Sigmoid colon (tissue), 7 donors: ENCODE results near the gene RPP40. TPM values are rescaled to one million over a fixed set of nuclear protein-coding genes. Genes with fewer than 3 reads are reported as not detected.
A peak's percentile ranks its signal among the peaks of the same experiment; 100 is the strongest.

Experiments used
- DNase-seq: peaks from one replicate; pipeline ENCODE4 v3.0.0-alpha.2; 2019
- H3K27ac ChIP-seq, 4 donors: fragments of 200-600 bp; sonication (generic); one replicate each; pipeline ENCODE4 v1.5.1; 2016 to 2019; ENCODE audit warnings: mild to moderate bottlenecking in 1 of 4
- H3K27me3 ChIP-seq, 3 donors: fragments of 200-600 bp; sonication (generic); one replicate each; pipeline ENCODE4 v1.5.1; 2019; ENCODE audit warnings: mild to moderate bottlenecking in 1 of 3
- H3K36me3 ChIP-seq, 4 donors: fragments of 200-600 bp; sonication (generic); one replicate each; pipeline ENCODE4 v1.5.1; 2016 to 2019
- H3K4me1 ChIP-seq, 4 donors: fragments of 200-600 bp; sonication (generic); one replicate each; pipeline ENCODE4 v1.5.1; 2017 to 2019
- H3K4me3 ChIP-seq, 4 donors: fragments of 200-600 bp; sonication (generic); one replicate each; pipeline ENCODE4 v1.5.1; 2017 to 2019; ENCODE audit warnings: mild to moderate bottlenecking in 2 of 4, moderate library complexity in 1 of 4
- H3K9me3 ChIP-seq, 4 donors: fragments of 200-600 bp in 3 of 4; sonication (generic) in 3 of 4; one replicate each; pipeline versions ENCODE4 v1.5.1 to v1.6.1; 2013 to 2019
- EP300 ChIP-seq, 4 donors: sonication (generic); formaldehyde crosslinking; IDR thresholded peaks; one replicate each; pipeline ENCODE4 v1.6.1; 2017; ENCODE audit warnings: antibody characterized with exemption in 4 of 4
- POLR2A ChIP-seq, 2 donors: fragments of 450-650 bp; IDR thresholded peaks; one replicate each; pipeline ENCODE4 v1.6.1; 2016; ENCODE audit warnings: antibody characterized with exemption in 2 of 2, mild to moderate bottlenecking in 2 of 2, moderate library complexity in 2 of 2
- POLR2AphosphoS5 ChIP-seq, 4 donors: sonication (generic); formaldehyde crosslinking; IDR thresholded peaks; one replicate each; pipeline ENCODE4 v1.6.1; 2017; ENCODE audit warnings: antibody characterized with exemption in 4 of 4
- WGBS, 2 donors: extraction: QIAGEN DNeasy Blood & Tissue Kit; methylation state at CpG; one replicate each; pipeline ENCODE4 v1.1.7; 2013; 5-methylcytosine and 5-hydroxymethylcytosine counted together
- intact Hi-C: fragments of 100-400 bp; cut with DNase I; formaldehyde crosslinking; loops from one replicate; pipeline ENCODE4 v1.15.1; 2023
- polyA plus RNA-seq, 3 donors: library from polyadenylated mRNA; stranded (reverse); fragments of 200-250 nt; gene quantifications; one replicate each; pipeline ENCODE4 v1.2.3, GENCODE V29; 2013
- total RNA-seq, 4 donors: library from RNA; depleted of rRNA; stranded (reverse); fragments of >200 nt; gene quantifications; one replicate each; pipeline ENCODE4 v1.1.0, GENCODE V29; 2016
- TF ChIP-seq, protein P1 (sequence below), 4 experiments: fragments of 450-650 bp in 3 of 4; fragments of 200-600 bp in 1 of 4; IDR thresholded peaks; one replicate each; pipeline ENCODE4 v1.5.1; 2016 to 2019; ENCODE audit warnings: antibody characterized with exemption in 4 of 4, mild to moderate bottlenecking in 3 of 4, moderate library complexity in 2 of 4
- donor health status: healthy with polysubstance abuse.
- donor health status: Bipolar disorder and iron deficiency.
- donor health status: healthy.

The RPP40 gene
- total and polyA plus RNA-seq, 7 donors = 4.2 to 9.7 (median 6.5) TPM

DNA sequence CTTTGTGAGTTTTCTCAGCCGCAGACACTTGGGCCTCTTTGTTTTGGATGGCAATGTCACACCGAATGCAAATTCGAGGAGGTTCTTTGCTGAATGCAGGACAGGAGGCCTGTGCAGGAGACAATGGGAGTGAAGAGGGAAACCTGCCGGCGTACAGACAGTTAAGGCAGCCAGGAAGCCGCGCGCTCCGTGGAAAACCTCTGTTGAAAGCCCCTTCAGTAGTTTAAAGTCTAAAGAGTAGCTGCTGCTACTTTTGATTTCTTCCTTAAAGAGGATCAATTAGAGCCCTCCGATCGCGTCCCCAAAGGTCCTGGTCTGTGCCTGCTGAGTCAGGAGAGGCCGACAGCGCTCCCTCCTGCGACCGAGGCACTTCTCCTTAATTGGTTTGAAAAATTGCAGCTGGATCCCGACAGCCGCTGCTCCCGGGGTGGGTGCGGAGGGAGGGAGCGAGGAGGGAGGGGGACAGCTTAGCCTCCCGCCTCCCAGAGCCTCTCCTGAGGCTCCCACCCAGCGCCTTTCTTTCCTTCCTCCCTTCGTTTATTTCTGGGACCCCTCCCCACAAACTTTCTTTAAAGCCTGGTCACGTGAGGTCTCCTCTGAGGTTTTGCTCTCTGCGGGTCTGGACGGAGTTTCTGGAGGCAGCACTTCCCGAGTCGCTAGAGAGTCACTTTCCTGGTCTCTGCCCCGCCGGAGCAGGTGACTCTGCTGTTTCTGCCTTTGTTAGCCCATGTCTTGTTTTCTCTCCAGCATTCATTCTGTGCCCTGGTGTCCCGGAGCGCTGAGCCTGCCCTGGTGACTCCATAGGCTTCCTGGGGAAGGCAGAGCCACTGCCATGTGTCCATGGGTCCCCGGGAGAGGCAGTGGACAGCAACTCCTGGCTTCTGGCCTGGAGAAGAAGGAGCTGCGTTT is 22.3 kb upstream of the RPP40 start:
- Histone ChIP-seq H3K9me3 (no peaks in the 10 kb centered on the region), H3K4me3 (peak overlapping the region; percentile 50 to 60 (median 60)), H3K4me1 (peaks cover 0 to 21% (median 16%) of the 10 kb centered on the region in 4 donors), H3K27me3 (no peaks in the 10 kb centered on the region), H3K36me3 (no peaks in the 10 kb centered on the region), H3K27ac (peak overlapping the region; percentile 88 to 93 (median 92))
- 4 to 7% methylated on average over 35 of the region's 35 CpGs for WGBS, 2 donors
- intact Hi-C loops = loop anchor here (5.0 to 10.0 kb wide), 5 partner anchors 54 to 891 kb away; partner anchors contain the start of genes CDYL and ECI2
- DNase-seq = peak; percentile 91
- TF ChIP-seq, protein P1, sequence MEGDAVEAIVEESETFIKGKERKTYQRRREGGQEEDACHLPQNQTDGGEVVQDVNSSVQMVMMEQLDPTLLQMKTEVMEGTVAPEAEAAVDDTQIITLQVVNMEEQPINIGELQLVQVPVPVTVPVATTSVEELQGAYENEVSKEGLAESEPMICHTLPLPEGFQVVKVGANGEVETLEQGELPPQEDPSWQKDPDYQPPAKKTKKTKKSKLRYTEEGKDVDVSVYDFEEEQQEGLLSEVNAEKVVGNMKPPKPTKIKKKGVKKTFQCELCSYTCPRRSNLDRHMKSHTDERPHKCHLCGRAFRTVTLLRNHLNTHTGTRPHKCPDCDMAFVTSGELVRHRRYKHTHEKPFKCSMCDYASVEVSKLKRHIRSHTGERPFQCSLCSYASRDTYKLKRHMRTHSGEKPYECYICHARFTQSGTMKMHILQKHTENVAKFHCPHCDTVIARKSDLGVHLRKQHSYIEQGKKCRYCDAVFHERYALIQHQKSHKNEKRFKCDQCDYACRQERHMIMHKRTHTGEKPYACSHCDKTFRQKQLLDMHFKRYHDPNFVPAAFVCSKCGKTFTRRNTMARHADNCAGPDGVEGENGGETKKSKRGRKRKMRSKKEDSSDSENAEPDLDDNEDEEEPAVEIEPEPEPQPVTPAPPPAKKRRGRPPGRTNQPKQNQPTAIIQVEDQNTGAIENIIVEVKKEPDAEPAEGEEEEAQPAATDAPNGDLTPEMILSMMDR (IDR thresholded peaks at IDR 0.05) = no peak
- TF ChIP-seq EP300 (IDR thresholded peaks at IDR 0.05) = no peak
- TF ChIP-seq POLR2A (IDR thresholded peaks at IDR 0.05) = peak; percentile 56 to 70
- TF ChIP-seq POLR2AphosphoS5 (IDR thresholded peaks at IDR 0.05) = peak; percentile 68 to 87 (median 83)

DNA sequence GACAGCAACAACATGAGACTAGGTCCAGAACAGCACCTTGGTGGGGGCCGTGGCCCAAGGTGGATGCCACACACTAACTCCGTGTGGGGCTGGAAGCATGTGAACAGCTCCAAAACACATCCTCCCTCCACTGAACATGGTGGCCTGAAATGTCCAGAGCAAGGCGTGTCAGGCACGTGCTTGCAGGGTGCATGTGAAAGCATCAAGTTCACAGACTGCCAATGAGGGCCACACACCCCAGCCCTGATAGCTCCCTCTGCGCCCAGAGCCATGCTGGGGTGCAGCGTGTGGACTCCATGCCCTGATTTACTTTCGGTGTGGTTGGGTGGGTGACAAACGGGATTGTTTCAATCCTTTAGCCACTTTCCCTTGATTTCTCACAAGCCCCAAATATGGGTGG is 20.1 kb upstream of the RPP40 start:
- Histone ChIP-seq H3K9me3 (no peaks in the 10 kb centered on the region), H3K4me1 (peaks cover 0 to 21% (median 12%) of the 10 kb centered on the region in 4 donors), H3K36me3 (no peaks in the 10 kb centered on the region), H3K27me3 (no peaks in the 10 kb centered on the region), H3K4me3 (no peak overlapping the region), H3K27ac (no peak overlapping the region)
- no peak for DNase-seq
- 95% methylated on average over 8 of the region's 8 CpGs for WGBS, 2 donors
- intact Hi-C loops = loop anchor here (2.0 to 10.0 kb wide), 2 partner anchors 19 to 889 kb away; partner anchors contain the start of genes ECI2 and RPP40
- TF ChIP-seq EP300 (IDR thresholded peaks at IDR 0.05) = no peak
- no peak for TF ChIP-seq POLR2A (IDR thresholded peaks at IDR 0.05)
- TF ChIP-seq, protein P1 (IDR thresholded peaks at IDR 0.05) = no peak
- no peak for TF ChIP-seq POLR2AphosphoS5 (IDR thresholded peaks at IDR 0.05)

DNA sequence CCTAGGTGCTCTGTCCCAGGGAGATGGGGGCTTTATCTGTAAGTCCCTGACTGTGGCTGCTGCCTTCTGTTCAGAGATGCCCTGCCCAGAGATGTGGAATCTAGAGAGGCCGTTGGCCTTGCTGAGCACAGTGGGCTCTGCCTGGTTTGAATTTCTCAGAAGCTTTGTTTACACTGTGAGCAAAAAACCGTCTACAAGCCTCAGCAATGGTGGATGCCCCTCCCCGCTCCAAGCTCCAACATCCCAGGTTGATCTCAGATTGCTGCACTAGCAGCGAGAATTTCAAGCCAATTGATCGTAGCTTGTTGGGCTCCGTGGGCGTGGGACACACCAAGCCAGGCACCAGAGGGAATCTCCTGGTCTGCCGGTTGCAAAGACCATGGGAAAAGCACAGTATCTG is 16.3 kb upstream of the RPP40 start:
- Histone ChIP-seq H3K4me1 (peaks cover 0 to 2% (median 1%) of the 10 kb centered on the region in 4 donors), H3K4me3 (no peak overlapping the region), H3K9me3 (no peaks in the 10 kb centered on the region), H3K27ac (no peak overlapping the region), H3K27me3 (no peaks in the 10 kb centered on the region), H3K36me3 (no peaks in the 10 kb centered on the region)
- intact Hi-C loops = loop anchor here (10.0 kb wide), 1 partner anchor 885 kb away; the partner anchor contains the start of gene ECI2
- WGBS, 2 donors = 80% methylated on average over 8 of the region's 8 CpGs
- TF ChIP-seq POLR2AphosphoS5 (IDR thresholded peaks at IDR 0.05) (no peak), EP300 (IDR thresholded peaks at IDR 0.05) (no peak), POLR2A (IDR thresholded peaks at IDR 0.05) (no peak)
- no peak for DNase-seq

DNA sequence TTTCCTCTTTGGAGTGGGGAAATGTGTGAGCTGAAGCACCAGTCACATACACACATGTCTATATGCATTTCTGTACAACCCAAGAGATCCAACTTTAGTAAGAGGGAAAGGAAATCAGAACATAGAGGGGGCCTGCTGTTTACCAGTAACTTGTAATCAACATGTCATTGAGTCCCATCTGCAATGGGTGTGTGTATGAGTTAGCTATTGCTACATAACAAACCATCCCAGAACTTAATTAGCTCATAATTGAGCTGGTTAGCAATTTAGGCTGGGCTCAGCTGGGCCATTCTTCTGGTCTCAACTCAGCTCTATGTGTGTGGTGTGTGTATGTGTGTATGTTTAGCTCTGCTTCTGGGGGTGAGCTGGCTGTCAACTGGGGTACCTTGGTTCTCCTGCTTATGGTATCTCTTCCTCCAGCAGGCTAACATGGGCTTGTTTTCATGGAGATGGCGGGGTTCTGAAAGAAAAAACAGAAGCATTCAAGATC is 10.3 kb upstream of the RPP40 start:
- H3K27me3 ChIP-seq = no peaks in the 10 kb centered on the region
- H3K4me3 ChIP-seq = no peak overlapping the region
- TF ChIP-seq POLR2A (IDR thresholded peaks at IDR 0.05) (no peak), EP300 (IDR thresholded peaks at IDR 0.05) (no peak), POLR2AphosphoS5 (IDR thresholded peaks at IDR 0.05) (no peak)
- TF ChIP-seq, protein P1 (IDR thresholded peaks at IDR 0.05) = no peak
- H3K9me3 ChIP-seq = no peaks in the 10 kb centered on the region
- DNase-seq = no peak
- intact Hi-C loops = no loop called here
- no peaks in the 10 kb centered on the region for H3K36me3 ChIP-seq
- H3K27ac ChIP-seq = no peak overlapping the region
- WGBS, 2 donors = 0% methylated on average over 1 of the region's 1 CpG
- H3K4me1 ChIP-seq = peaks cover 0 to 6% (median 4%) of the 10 kb centered on the region in 4 donors

DNA sequence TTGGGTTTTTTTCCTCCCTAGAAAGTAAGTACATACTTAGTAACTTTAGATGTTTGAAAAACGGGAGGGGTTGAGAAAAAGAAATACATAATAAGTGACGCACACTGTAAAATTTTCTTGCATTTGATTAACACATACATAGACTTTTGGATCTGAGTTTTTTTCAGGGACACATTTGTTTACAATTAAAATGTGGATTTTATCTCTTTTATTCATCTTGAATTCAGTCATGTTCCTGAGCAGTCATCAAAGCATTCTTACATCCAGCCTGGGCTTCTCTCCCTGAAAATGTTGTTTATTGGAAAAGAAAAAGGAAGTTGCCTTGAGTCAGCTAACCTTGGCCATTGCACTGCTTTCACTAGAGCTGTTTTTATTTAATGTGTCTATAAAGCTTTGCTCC is 8.7 kb upstream of the RPP40 start:
- no peaks in the 10 kb centered on the region for H3K27me3 ChIP-seq
- 36 to 42% methylated on average over 2 of the region's 2 CpGs for WGBS, 2 donors
- H3K9me3 ChIP-seq = no peaks in the 10 kb centered on the region
- intact Hi-C loops = no loop called here
- no peaks in the 10 kb centered on the region for H3K36me3 ChIP-seq
- no peak for DNase-seq
- TF ChIP-seq POLR2A (IDR thresholded peaks at IDR 0.05) (no peak), EP300 (IDR thresholded peaks at IDR 0.05) (no peak)
- TF ChIP-seq, protein P1 (IDR thresholded peaks at IDR 0.05) = no peak
- H3K4me1 ChIP-seq = peaks cover 0 to 6% (median 4%) of the 10 kb centered on the region in 4 donors
- no peak overlapping the region for H3K4me3 ChIP-seq
- H3K27ac ChIP-seq = no peak overlapping the region
